ENCODE measurements around the gene SMOC1.

SMOC1 gene

DNA sequence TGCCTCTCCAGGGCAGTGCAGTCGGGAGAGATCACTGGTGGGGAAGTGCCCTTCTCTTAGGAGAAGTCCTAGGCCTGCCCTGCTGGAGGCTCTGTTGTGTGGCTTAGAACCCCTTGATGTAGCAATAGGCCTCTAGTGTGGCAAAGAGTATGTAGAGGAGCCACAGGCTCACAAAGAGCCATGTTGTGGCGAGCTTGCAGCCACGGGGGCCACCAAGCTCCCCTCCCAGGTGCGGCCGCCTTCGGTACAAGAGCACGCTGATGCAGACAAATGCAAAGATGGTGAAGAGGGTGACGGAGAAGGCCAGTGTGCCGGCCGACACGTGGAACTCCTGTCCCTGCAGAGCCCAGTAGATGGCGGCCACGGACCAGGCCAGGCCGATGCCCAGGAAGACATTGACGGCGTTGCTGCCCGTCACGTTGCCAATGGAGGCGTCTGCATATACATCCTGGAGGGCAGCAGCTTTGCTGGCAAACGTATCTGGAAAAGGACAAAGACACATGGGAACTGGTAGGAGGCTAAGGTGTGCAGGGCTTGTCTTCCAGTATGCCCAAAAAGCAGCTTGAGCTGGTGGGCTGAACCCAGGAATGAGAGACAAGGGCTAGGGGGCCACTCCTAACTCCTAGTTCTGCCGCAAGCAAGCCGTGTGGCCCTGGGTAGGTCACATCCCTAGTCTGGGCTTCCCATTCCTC lies 166.8 kb downstream of the SMOC1 start:
- no peak for DNase-seq (ENCODE audit: low read depth)

DNA sequence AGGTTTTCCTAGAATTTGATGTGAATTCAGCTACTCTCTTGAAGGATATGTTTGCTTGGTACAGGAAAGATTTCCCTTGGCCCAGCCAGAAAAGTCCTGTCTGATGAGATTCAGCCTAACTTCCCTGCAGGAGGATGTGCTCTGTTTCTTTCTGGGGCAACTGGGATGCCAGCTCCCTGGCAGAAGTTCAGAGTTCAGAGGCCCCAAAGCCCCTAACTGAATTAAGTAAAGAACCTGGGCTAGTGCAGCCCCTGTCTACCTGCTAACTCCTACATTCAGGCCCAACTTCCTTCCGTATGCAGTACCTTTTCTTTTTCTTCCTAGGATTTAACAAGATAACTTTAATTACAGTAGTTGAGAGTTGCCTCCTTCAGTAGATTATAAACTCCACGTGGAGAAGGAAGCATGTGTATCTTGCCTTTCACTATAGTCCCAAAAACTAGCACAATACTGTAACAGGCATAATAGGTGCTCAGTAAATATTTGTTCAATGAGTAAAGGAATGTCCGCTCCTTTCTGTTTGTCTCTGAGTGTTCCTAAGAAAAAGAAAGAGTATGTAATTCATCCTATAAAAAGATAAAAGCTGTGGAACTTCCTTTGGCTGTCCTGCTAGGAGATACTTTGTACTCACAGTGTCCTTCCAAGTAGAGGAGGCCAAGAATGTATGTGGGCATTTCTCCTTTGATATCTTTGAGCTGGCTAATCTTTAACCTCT lies 168.5 kb downstream of the SMOC1 start:
- no peak for DNase-seq (ENCODE audit: low read depth)

DNA sequence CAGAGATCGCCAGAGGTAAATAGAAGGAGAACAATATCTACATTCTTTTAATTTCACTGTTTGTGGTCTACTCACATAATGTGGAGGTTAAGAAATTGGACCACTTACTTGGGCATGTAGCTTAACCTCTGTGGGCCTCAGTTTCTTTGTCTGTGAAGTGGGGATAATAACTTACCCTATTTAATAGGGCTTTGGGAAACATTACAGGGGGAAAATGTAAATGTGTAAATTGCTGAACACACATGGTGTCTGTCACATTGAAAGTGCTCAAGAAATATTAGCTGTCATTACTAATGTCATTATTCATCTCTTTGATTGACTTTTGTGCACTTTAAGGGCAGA lies 169.1 kb downstream of the SMOC1 start:
- DNase-seq (ENCODE audit: low read depth), result no peak

DNA sequence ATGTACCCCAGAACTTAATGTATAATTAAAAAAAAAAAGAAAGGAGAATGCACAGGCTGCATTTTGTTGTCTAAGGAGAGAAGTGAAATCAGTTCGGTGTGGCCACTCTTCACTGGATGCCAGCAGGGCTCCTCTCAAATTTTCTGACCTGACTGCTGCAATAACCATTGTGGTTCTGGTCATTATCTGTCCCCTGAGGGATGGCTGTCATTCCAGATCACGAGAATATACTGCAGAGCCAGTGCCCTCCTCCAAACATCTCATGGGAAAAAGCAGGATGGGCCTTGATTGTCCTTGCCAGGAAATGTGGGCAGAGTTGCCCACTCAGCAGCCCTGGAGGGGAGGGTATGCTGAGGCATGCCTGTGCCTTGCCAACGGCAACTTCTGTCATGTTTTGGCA lies 170.4 kb downstream of the SMOC1 start:
- no peak for DNase-seq (ENCODE audit: low read depth)

DNA sequence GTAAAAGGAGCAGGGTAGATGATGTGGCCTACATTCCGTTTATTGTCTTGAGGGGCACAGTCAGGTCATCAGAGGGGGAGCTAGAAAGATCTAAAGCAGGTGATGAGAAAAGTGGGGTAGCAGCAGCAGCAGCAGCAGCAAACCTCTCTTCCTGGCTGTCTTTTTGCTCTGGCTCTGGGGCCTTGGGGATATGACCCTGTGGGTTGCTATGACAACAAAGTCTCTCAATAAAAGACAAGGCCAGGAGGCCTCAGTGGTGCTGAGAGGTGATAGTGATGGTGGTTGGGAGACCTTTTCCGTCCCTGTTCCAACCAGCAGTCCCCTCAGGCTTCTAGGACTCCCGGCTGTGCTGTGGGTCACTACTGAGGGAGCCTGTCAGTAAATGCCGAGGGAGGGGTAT lies 170.9 kb downstream of the SMOC1 start:
- DNase-seq (ENCODE audit: low read depth), result no peak

DNA sequence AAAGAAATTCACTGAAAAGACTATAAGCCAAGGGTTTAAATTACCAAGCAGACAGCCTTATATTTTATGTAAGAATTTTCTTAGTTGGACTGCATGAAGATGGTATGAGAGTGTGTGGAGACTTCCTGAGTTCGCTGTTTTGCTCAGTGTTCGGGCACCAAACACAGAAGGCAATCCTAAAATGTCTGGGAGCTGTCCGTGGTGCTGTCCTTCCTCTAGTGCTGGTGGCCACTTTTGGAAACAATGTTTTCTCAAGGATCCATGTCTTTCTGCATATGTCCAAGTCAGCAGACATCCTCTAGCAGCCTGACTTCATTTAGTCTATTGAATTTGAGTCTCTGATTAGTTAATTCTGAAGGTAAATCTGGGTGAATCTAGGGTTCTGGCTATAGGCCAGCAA lies 173.8 kb downstream of the SMOC1 start:
- no peak for DNase-seq (ENCODE audit: low read depth)

DNA sequence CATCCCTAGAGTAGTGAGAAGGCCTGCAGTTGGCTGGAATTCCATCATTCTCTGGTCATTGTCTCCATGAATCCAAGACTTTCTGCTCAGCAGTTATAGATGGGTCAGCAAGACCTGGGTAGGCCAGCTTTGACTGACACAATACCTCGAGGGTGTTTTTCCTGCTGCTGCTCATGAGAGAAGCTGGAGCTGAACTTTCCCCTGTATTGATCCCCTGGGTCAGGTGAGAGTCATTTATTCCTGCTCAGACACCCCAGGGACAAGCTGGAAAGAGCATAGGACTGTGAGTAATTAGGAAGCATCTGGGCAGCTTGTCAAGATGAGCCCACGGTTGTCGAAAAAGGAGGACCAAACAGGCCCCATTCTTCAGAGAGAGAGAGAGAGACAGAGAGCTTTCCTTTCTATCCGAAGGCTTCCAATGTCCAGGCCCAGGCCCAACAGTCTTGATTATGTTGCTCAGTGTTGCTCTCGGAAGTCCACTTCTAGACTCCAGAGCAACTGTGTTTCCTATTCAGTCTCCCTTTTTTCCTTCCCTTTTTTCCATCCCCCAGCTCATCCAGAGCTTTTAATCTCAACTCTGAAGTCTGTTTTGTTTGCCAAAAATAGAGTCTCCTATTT lies 178.4 kb downstream of the SMOC1 start:
- no peak for DNase-seq (ENCODE audit: low read depth)

DNA sequence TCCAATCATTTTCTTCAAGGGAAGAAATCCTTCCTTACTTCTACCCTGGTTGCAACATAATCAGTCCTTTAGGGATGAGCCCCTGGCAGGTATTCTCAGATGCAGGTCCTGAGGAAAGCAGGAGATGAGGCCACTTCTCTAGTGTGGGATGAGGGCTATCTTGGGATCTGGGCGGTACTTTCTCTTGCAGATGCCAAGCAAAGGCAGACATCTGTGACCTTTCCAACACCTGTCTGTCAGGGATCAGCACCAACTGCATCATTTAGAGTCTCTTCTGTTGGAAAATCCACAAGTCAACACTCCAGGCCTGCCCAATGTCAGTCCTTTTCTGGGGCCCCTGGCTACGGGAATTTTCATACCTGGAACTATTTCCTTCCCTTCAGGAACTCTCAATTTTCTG lies 180.3 kb downstream of the SMOC1 start:
- DNase-seq (ENCODE audit: low read depth), result no peak

DNA sequence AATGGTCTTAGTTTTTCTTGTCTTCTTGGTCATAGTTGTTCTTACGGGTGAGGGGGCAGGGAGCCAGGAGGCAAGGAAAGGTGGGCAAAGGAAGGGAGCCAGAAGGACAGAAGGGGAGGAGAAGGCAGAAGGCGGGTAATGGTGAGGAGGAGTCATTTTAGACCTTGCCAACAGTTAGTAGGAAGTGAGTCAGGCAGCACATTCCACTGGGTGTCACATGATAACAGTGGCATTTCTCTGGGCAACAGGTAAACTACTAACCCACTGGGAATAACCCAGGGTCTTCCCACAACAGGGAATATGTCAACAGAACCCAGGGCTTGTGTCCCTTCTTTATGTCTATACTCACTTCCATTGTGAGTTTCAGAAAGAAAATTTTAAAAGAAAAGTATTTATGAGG lies 181.9 kb downstream of the SMOC1 start:
- DNase-seq (ENCODE audit: low read depth), result no peak

DNA sequence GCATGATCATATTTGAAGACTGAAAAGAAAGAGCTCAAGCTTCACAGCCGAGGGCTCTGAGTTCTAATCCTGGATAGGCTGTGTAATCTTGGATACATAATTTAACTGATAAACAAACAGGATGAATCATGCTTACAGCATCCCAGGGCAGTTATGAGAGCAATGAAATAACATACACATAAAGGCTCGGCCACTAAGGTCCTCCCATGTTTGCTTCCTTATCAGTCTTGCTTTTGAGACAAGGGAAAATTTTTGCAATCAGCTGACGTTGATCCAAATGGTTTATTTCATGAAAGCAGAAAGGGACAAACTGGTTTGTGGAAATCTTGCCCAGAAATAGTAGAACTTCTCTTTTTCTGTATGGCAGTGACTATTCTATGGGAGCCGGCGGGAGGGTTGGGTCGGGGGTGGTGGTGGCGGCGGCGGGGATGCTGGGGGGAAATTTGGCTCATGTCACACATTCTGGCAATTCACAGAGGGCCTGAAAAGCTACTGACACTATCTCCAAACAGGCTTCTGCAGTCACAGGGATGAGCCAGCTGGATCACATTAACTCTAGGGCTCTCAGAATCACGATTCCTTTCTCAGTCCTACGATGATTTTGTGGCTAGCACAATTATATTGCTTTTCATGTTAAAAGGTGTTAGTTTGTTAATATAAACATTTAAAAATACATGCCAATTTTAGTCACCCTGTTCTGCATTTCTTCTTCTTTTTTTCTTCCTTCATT lies 185.1 kb downstream of the SMOC1 start:
- no peak for DNase-seq (ENCODE audit: low read depth)

DNA sequence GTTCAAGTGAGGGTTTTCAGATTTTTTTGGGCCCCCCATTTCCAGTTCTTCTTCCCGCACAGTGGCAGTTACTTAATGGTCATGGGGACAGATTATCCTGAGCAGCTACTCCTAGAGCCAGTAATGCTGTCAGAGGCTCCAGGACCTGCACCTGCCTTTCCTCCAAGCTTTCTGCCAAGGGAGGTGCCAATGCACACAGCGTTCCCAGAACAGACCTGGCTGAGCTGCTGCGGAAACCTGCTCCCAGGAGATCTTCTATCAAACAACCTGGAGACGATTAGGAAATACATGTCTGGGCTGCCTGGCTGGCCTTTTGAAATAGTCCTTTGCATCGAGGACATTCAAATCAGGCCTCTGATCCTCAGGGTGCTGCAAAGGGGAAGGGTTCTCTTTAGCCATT lies 188.6 kb downstream of the SMOC1 start:
- no peak for DNase-seq (ENCODE audit: low read depth)

DNA sequence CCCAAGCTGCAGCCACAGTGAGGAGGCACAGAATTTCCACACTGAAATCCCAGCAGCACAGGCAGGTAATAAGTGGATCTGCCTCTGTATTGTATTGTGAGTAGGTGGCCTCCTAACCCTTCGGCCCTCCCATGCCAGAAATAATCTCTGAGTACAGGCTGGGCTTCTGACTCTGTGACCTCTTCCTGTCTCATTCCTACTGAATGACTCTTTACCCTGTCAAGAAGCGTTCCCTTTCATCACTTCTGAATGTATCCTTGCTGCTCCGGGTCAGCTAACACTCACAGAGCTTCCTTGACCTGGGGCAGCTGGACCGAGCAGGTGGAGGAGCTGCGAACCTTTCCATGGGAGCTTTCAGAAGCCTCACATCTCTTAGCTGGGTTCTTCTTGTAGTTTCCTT lies 190.0 kb downstream of the SMOC1 start:
- no peak for DNase-seq (ENCODE audit: low read depth)

DNA sequence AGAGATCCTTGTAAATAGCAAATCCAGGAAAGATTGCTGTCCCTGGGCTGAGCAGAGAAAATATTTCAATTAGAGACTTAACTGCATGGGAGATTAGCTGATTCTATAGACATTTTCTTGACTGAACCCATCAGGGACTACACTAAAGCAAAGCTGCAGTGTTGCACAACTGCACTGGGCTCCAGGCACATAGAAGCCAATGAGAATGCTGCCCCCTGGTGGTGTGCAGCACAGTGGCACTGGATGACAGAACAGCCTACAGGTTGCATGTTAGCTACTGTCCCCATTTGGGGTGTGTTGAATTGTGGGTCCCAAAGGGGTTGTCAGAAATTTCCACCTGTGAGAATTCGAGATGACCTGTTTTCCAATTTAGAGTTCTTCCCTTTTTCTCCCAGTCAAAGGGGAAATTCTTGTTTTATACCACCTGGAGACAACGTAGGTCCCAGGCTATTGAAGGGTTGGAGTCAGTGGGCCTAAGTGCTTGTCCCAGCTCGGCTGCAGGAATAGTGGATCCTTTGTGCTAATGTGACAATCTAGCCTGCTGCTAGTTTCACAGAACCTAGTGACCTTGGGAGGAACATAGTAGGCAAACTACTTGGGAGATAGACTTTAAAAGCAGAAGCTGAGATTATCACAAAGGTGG lies 194.8 kb downstream of the SMOC1 start:
- peak; percentile 21 for DNase-seq (ENCODE audit: low read depth)

DNA sequence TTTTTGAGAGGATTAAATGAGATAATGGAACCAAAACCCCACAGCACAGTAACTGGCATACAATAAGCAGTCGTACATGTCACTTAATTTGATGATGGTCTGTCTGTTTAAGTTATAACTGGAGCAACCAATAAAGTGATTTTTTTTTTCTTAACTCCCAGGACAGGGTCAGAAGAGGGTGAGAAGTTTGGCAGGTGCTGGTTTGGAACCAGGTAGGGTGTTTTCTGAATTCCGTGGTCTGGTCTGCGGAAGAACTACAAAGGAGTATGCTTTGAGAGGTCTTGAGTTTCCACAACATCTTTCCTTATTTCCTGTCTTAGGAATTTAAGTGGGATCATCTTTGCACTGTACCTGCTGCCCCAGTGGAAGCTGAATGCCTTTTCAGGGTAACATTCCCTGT lies 197.8 kb downstream of the SMOC1 start:
- DNase-seq (ENCODE audit: low read depth), result no peak

DNA sequence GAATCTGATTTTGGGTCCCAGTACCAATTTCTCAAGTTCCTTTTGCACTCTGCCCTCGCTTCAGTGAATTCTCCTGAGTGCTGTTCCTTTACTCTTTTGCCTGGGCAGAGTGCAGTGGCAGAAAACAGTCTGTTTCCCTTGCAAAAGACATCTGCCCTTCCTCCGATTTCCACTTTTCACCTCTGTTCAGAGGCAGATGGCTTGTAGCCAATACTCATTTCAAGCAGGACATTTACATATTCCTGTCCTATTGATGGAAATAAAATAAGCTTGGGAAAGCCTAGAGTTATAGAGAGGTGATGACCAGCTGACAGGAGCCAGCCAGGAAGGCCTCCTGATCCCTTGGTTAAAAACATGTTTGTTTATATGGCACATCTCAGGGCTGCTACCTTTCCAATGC lies 198.5 kb downstream of the SMOC1 start:
- DNase-seq (ENCODE audit: low read depth), result no peak

DNA sequence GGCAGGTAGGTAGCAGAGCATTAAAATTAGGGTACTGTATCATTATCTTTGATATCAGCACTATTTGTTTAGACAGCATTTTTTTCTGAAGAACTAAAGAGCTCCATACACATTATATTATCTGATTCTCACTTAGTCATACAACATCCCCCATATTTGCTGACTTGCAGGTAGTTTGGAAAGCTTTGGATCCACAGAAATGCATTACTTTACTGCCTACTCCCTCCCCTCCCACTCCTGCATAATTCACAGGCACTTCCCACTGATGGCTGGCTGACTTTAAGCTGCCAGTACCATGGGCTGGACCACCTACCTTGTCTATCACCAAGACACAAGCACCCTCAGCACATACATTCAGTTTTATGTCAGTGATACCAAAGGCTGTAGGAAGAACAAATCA lies 199.1 kb downstream of the SMOC1 start:
- no peak for DNase-seq (ENCODE audit: low read depth)

DNA sequence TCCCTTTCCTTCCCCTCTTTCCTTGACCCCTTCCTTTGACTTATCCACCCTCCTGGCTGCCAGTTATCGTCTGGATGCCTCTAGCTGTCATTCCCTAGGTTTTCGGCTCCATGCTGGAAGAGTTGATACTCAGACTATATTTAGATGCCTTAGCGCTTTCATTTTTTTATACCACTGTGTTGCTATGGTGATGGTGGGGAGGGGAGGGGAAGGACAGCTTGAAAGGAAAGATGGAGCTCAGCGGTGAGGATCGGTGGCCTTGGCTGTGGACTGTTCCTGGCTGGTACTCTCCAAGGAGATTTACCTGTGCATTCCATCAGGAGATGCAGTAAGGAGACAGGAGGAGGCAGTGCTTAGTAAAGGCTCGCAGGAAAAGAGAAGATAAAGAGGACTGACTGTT lies 200.9 kb downstream of the SMOC1 start:
- DNase-seq (ENCODE audit: low read depth), result no peak

Measured in activated T-cell treated with anti-CD3 and anti-CD28 coated beads for 24 hours (primary cell).